CD4-positive, alpha-beta T cell treated with Interleukin-1 beta for 1 hour (primary cell): Measurements from ENCODE around the gene ZNF227.
"Not testable (repeated sequence)": the region's sequence is repeated elsewhere in the genome, so short reads cannot be mapped to it uniquely, and the experiment has no call there.

ENCODE experiments used
- DNase-seq, 2 donors: peaks; one replicate each; pipeline ENCODE4 v3.0.0-alpha.2; 2020 to 2022

The ZNF227 gene

GRCh38 chr19:44252332-44252731 is 40.0 kb downstream of the ZNF227 start:
- DNase-seq: not testable (repeated sequence)

GRCh38 chr19:44253392-44253791 is 41.1 kb downstream of the ZNF227 start:
- DNase-seq: not testable (repeated sequence)

GRCh38 chr19:44254496-44254895 is 42.2 kb downstream of the ZNF227 start:
- no peak for DNase-seq

DNA sequence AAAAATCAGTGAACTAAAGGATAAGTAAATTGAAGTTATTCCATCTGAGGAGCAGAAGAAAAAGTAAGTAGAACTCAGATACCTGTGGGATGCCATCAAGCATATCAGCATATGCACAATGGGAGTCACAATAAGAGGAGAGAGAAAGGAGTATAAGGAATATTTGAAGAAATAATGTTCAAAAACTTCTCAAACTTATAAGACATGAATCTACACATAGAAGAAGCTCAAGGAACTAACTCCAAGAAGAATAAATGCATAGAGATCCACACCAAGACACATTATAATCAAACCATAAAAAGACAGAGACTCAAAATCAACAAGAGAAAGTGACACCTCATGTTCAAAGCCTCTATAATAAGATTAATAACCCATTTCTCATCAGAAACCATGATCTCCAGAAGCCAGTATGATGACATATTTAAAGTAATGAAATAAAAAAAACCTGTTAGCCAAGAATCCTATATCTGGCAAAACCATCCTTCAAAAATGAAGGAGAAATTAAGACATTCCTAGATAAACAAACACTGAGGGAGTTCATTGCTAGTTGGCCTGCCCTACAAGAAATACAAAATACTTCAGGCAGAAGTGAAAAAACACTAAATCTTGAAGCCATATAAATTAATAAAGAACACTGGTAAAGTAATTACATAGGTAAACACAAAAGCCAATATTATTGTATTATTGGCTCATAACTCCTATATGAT is 43.5 kb downstream of the ZNF227 start:
- no peak for DNase-seq

GRCh38 chr19:44258136-44258535 is 45.8 kb downstream of the ZNF227 start:
- DNase-seq: no peak

DNA sequence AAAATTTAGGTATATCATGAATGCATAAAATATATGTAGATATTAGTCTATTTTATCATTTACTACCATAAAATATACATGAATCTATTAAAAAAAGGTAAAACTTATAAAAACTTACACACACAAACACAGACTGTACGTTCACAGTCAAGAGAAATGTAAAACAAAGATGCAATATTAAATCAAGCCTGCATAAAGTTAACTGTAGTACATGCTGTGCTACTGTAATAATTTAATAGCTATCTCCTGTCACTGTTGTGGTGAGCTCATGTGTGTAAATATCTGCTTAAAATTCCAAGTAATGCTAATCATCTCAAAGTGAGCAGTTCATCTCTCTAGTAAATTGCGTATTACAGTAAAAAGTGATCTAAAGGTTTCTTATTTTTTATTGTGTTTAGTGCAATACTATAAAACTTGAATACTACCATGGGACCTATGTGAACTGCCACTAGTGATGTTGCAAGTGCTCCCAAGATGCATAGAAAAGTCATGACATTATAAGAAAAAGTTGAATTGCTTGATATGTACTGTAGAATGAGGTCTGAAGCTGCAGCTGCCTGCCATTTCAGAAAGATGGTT is 46.6 kb downstream of the ZNF227 start:
- no peak for DNase-seq

DNA sequence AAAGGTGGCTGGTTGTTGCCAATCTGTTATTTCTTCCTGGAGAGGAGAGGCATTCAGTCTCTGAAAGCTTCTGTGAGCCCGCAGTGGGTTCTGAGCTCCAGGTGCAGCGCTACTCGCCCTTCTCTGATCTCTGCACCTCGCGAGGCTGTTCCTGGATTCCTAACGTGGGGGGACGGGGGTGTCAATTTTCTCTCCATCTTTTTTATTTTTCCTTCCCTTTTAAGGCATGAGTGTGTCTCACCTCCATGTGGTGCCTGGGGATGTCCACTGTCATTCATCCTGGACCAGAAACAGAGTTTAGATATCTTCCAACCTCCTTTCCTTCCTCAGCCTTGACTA is 48.0 kb downstream of the ZNF227 start:
- no peak for DNase-seq

DNA sequence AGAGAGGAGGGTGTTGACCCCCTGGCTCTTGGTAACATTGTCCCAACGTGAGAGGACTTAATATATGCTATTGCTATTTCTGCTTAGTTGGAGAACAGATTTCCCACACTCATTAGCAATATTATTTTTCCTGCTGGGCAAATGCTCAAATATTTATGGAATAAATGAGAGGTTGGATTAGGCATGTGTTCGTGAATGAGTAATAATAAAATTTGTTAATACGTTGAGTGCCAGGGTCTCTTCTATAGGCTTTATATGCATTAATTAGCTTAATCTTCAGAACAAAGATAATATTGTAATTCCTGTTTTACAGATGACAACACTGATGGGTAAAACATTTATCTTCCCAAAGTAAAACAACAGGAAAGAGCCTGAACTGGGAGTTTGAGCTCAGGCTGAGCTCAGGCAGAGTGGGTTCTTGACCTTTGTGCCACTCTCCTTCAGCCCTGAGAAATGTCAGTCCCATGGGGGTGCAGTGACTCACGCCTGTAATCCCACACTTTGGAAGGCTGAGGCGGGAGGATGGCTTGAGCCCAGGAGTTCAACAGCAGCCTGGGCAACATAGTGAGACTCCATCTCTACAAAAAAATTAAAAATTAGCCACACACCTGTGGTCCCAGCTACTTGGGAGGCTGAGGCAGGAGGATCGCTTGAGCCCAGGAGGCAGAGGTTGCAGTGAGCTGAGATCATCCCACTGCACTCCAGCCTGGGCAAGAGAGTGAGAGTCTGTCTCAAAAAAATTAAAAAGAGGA is 48.5 kb downstream of the ZNF227 start:
- no peak for DNase-seq

- no peak for DNase-seq
These were observed 65.0 kb downstream of the ZNF227 start for GRCh38 chr19:44277331-44277730.

DNA sequence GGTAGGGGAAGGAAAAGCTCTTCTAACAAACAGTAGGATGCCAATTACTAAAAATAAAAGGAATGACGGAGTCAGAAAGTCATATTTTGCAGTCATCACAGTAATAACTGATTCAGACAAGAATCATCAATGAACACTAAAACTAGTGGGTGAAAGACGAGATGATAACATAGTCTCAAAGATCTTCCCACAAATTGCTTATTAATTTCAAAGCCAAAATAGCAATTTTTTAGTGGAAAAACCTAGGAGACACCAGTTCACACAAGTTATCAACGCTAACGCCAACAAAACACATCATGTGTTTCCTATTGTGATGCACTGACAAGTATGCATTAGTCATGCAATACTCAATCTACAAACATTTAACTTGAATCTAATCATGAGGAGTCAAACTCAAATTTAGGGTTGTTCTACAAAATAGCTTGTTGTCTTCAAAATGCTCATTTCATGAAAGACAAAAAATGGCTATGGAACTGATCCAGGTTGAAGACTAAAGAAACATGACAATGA is 65.9 kb downstream of the ZNF227 start:
- DNase-seq: no peak

- DNase-seq: no peak
These were observed 68.6 kb downstream of the ZNF227 start for GRCh38 chr19:44280916-44281315.

DNA sequence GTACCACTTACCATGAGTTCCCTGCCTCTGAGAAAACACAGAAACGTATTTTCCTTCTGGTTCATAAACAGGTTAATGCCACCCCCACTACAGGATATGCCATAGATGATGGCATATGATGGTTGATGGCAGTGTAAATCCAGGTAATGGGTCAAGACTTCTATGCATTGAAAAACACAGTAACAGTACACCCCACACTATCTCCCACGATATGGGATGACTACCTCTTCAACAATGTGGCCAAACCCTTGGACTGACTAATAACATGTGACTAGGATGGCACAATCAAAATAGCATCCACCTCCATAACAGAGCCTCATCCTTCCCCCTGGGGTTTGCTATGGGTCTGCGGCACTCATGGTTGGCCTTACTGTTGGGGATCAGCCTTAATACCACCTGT is 70.5 kb downstream of the ZNF227 start:
- no peak for DNase-seq

DNA sequence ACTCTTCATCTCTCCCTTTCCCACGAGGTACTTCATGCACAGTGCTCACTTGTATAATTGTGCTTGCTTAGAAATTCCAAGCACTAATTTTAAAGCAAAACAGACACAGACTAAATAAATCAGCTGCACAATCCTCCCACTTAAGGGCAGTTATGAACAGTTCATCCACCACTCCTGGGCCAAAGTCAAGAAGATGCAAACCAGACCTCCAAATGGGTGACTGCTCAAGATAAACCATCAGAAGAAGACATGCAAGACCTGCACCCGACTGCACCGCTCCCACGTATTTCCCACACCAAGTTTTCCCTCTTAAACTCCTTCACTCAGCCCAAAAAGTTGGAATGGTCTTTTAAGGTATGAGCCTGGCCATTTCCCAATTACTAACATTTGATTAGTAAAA is 72.6 kb downstream of the ZNF227 start:
- no peak for DNase-seq
